ENCODE data around the gene ISG20.

Gene ISG20

GRCh38 chr15:88638626-88639372, at the start of gene ISG20:
Gene ISG20 (plus strand): TSS chr15:88639016. CDS start chr15:88639367, 351 bp downstream.
- DNase-seq, result peak; percentile 70

DNA sequence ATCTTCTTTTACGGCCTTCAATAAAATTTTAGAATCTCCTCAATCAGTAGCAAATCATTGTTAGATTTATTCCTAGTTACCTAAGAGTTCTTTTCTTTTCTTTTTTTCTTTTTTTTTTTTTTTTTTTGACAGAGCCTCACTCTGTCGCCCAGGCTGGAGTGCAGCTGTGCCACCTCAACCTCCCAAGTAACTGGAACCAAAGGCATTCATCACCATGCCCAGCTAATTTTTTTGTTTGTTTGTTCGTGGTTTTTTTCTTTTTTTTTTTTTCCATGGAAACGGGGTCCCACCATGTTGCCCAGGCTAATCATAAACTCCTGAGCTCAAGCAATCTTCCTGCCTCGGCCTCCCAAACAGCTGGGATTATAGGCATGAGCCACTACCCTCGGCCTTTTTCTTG, 48.1 kb upstream of the ISG20 start:
- no peak for DNase-seq

- no peak for DNase-seq
These were observed 47.4 kb upstream of the ISG20 start for GRCh38 chr15:88591384-88591783.

DNA sequence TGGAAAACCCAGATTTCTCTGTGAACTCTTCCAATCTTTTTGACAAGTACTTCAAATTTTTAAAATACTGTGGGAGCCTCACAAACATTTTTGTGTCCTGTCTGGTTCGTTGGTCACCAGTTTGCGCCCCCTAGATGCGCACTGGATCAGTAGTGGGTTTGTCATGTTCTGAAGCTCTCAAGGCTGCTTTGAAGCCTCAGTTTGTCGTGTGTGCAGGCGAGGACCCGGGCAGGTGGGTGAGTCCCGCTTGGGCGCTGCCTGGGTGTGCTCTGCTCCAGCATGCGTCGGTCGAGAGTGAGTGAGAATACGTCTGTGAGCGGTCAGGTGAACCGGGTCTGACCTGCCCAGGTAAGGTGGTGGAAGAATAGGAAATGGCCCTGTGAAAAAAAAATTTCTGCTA, 34.9 kb upstream of the ISG20 start:
- no peak for DNase-seq

- DNase-seq, result peak; percentile 18
These were observed 34.2 kb upstream of the ISG20 start for GRCh38 chr15:88604381-88605188.

DNA sequence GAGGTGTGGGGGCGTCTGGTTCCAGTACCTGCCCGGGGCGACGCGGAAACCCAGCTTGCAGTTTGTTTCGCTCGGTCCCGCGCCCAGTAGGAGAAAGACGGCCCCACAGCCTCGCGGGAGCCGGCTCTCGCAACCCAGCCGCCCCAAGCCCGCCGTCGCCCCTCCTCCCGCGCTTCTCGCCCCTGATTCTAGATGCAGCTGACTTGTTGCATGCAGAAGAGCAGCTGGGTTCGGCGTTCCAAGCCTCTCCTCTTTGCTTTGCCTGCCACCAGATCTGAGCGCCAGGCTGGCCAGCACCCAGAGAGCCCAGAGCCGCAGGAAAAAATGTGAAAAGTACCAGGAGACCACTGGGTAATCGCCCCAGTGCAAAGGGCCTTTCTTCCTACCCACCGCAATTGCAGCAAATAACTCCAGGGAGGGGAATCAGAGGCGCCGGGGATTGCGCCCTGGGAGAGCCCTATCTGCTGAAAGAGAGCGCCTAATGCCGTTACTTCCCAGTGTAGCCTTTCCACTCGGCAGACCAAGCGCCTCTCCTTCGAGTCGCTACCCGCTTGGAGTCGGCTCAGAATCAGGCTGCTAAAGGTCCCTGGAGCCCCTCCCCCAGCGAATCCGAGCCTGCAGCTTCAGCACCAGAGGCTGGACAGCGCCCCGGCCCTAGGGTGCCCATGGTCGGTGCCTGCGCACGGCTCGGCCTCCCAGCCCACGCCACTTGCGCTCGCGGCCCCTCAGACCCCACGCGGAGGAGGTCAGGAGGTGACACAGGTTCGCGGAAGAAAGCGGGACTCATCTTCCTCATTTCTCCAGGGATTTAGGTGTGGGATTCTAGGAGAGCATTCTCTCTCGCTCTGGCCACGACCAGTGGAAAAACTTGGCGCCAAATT, 33.4 kb upstream of the ISG20 start:
- DNase-seq, result peak; percentile 12

- peak; percentile 10 for DNase-seq
These were observed 32.6 kb upstream of the ISG20 start for GRCh38 chr15:88606070-88606794.

DNA sequence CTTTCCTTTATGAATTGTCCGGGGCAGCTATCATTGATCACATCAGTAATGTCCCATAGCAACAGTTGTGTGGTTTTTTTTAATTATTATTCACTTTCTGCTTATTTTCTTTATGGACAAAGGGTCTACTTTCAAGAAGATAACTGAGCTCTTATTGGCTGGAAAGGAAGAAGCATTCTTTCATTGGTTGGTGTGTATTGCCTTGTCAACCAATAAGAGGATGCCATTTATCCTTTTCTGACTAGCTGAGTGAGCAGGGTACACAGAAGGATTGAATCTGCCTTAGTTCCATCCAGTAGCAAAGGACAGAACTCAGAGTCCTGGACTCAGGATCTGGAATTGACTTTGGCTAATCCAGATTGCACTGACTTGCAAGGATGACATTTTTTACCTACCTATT, 30.9 kb upstream of the ISG20 start:
- no peak for DNase-seq

DNA sequence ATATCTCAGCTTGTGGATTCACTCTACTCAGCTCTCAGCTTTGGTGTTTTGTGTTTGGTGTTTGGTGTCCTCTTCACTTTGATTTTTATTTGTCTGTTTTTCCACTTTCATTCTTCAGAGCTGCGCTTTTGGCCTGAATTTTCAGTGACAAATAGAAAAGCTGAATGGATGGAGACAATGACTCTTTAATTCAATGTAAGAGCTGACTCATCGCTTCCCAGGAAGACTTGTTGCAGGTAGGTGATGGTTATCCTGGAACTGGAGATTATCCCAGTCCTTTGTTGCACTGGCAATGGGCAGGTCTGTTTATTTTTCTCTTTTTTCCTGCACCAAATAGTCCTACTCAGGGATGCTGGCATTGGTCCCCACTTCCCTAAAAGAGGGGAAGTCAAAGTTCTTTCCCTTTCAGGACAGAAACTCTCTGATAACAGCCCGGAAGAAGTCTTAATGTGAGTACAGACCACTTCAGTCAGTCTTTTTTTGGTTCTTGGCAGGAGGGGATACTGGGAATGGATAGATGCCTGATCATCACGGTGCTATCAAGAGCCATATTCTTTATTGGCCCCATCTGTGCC, 30.1 kb upstream of the ISG20 start:
- DNase-seq, result no peak

DNA sequence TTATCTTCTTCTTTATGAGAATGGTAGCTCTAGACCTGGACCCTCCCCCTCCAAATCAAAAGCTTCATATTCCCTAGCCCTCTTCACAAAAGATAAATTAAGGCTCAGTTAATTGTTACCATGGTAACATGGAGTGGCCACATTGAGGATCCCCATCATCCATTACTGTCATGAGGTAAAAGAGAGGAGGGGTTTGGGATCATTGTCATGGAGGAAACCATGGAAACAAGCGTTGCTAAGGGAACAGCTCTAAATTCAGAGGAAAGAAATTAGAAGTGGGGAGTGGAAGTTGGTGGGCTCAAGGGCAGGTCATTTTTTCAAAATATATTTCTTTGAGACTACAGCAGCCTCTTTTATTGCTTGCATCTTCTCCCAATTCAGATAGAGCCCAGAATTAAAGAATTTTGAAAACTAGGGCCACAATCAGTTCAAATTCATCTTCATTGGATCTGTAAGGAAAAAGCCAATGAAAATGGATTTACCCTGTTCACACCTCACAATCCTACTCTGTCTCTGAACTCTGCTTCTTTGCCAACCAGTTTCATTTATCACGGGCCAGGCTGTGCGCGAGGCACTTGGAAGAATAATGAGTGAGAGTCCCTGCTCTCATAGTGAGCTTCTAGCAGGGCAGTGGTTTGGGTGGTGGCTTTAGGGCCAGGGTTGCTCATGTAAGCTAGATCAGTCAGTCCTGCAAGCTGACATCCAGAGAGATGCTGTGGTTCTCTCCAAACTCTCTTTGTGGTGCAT, 29.3 kb upstream of the ISG20 start:
- DNase-seq, result no peak

GRCh38 chr15:88610701-88611231, 28.1 kb upstream of the ISG20 start:
- DNase-seq, result no peak

GRCh38 chr15:88612186-88612796, 26.5 kb upstream of the ISG20 start:
- no peak for DNase-seq

- no peak for DNase-seq
These were observed 25.5 kb upstream of the ISG20 start for GRCh38 chr15:88613074-88613944.

GRCh38 chr15:88615303-88616107, 23.3 kb upstream of the ISG20 start:
- no peak for DNase-seq

DNA sequence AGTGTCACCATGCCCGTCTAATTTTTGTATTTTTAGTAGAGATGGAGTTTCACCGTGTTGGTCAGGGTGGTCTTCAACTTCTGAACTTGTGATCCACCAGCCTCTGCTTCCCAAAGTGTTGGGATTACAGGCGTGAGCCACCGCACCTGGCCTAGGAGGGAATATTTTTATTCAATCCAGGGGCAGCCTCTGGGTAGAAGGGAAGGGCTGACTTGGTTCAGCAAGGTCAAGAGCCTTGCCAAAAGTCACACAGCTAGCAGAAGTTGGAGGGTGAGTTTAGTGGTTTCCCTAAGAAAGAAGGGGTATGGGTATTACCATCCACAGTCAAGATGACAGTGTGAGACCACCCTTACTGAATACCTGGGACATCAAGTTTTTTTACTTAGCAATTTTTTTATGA, 22.6 kb upstream of the ISG20 start:
- DNase-seq, result no peak

DNA sequence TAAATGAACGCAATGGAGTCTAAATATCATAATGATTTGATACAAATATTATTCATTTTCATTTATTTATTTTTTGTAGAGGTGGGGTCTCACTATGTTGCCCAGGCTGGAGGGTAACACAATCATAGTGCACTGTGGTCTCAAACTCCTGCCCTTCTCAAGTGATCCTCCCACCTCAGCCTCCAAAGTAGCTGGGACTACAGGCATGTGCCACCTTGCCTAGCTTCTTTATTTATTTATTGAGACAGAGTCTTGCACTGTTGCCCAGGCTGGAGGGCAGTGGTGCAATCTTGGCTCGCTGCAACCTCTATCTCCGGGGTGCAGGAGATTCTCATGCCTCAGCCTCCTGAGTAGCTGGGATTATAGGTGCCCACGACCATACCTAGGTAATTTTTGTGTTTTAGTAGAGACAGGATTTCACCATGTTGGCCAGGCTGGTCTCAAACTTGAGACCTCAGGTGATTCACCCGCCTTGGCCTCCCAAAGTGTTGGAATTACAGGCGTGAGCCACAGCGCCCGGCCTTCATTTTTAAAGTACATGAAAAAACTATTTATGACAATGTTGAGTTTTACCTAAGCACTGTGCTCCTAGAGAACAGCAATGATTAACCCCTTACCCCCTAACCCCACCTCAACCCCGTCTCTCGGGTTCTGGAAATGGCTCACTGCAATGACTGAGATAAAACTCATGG, 21.6 kb upstream of the ISG20 start:
- DNase-seq, result no peak

DNA sequence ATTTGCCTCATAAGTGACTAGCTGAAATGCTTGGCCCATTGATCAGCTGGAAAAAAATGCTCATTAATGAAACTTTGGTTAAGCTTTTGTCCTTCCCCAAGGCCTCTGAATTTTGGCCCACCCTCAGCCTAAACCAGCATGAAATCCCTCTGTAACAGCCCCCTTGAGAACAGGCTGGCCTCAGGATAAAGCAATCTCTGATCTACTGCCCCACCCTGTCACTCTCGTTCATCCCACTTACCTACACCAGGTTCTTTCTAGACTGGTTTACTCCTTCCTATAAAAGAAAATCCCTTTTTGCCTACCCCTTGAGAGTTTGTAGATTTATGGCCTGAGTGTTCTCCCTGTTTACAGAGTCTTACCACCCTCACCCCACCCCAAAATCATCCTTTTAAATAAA, 21.0 kb upstream of the ISG20 start:
- no peak for DNase-seq

GRCh38 chr15:88618686-88619085, 20.1 kb upstream of the ISG20 start:
- no peak for DNase-seq
